H9 (cell line): ENCODE measurements around the gene RFPL2. TPM values are rescaled to one million over a fixed set of nuclear protein-coding genes. Genes with fewer than 3 reads are reported as not detected.

Source experiments
- DNase-seq: peaks from one replicate; pipeline ENCODE4 v3.0.0-alpha.2; 2017
- H2AFZ ChIP-seq: one replicate; pipeline ENCODE4 v1.6.1; 2013; ENCODE audit warnings: mild to moderate bottlenecking, low read length, control low read depth, moderate library complexity
- H2AK5ac ChIP-seq: 2 replicates; pipeline ENCODE4 v1.6.1; 2013; ENCODE audit warnings: low read length, control low read depth, mixed read lengths; ENCODE audit not compliant: insufficient read length
- H2BK120ac ChIP-seq: one replicate; pipeline ENCODE4 v1.6.1; 2013; ENCODE audit warnings: low read depth, mild to moderate bottlenecking, low read length, control low read depth, inconsistent platforms; ENCODE audit not compliant: poor library complexity, severe bottlenecking
- H2BK12ac ChIP-seq: 2 replicates; pipeline ENCODE4 v1.6.1; 2013; ENCODE audit warnings: low read length, control low read depth, mixed read lengths, low read depth; ENCODE audit not compliant: insufficient read length
- H2BK15ac ChIP-seq: 2 replicates; pipeline ENCODE4 v1.6.1; 2013; ENCODE audit warnings: low read depth, low read length, control low read depth
- H2BK20ac ChIP-seq: one replicate; pipeline ENCODE4 v1.6.1; 2013; ENCODE audit warnings: low read depth, mild to moderate bottlenecking, low read length, control low read depth, inconsistent platforms; ENCODE audit not compliant: poor library complexity, severe bottlenecking
- H2BK5ac ChIP-seq: 2 replicates; pipeline ENCODE4 v1.6.1; 2013; ENCODE audit warnings: low read length, control low read depth, mixed read lengths; ENCODE audit not compliant: insufficient read length
- H3K14ac ChIP-seq: 2 replicates; pipeline ENCODE4 v1.6.1; 2013; ENCODE audit warnings: low read length, control low read depth; ENCODE audit not compliant: insufficient read depth
- H3K18ac ChIP-seq: 2 replicates; pipeline ENCODE4 v1.6.1; 2013; ENCODE audit warnings: low read depth, mild to moderate bottlenecking, mixed read lengths, low read length, control low read depth; ENCODE audit not compliant: insufficient read length
- H3K23ac ChIP-seq: 2 replicates; pipeline ENCODE4 v1.6.1; 2013; ENCODE audit warnings: low read length, control low read depth, mixed read lengths, low read depth; ENCODE audit not compliant: insufficient read length
- H3K23me2 ChIP-seq: 2 replicates; pipeline ENCODE4 v1.6.1; 2013; ENCODE audit warnings: low read depth, mild to moderate bottlenecking, mixed read lengths, low read length, control low read depth; ENCODE audit not compliant: insufficient read length, poor library complexity, severe bottlenecking
- H3K27ac ChIP-seq: 2 replicates; pipeline ENCODE4 v1.5.1; 2013; ENCODE audit warnings: low read length, control low read depth, mixed read lengths, low read depth; ENCODE audit not compliant: insufficient read length
- H3K27me3 ChIP-seq: 2 replicates; pipeline ENCODE4 v1.6.1; 2013; ENCODE audit warnings: low read length, control low read depth, inconsistent platforms; ENCODE audit not compliant: insufficient read depth
- H3K4ac ChIP-seq: 2 replicates; pipeline ENCODE4 v1.6.1; 2013; ENCODE audit warnings: low read depth, mild to moderate bottlenecking, control low read depth, inconsistent platforms, low read length, moderate library complexity
- H3K4me1 ChIP-seq: 2 replicates; pipeline ENCODE4 v1.6.1; 2013; ENCODE audit warnings: low read length, control low read depth, inconsistent platforms; ENCODE audit not compliant: insufficient read depth
- H3K4me2 ChIP-seq: 2 replicates; pipeline ENCODE4 v1.6.1; 2013; ENCODE audit warnings: low read length, control low read depth, mixed read lengths; ENCODE audit not compliant: insufficient read length, insufficient read depth
- H3K56ac ChIP-seq: 2 replicates; pipeline ENCODE4 v1.6.1; 2013; ENCODE audit warnings: low read depth, mild to moderate bottlenecking, mixed read lengths, low read length, control low read depth; ENCODE audit not compliant: insufficient read length
- H3K79me1 ChIP-seq: 2 replicates; pipeline ENCODE4 v1.6.1; 2013; ENCODE audit warnings: low read depth, mild to moderate bottlenecking, moderate library complexity, low read length, control low read depth, inconsistent platforms; ENCODE audit not compliant: insufficient read depth, poor library complexity, severe bottlenecking
- H3K79me2 ChIP-seq: 2 replicates; pipeline ENCODE4 v1.6.1; 2013; ENCODE audit warnings: low read length, control low read depth, inconsistent platforms; ENCODE audit not compliant: insufficient read depth
- H3K9ac ChIP-seq: 2 replicates; pipeline ENCODE4 v1.6.1; 2013; ENCODE audit warnings: low read length, control low read depth, mixed read lengths; ENCODE audit not compliant: insufficient read length; ENCODE audit errors: extremely low read depth
- H3K9me3 ChIP-seq: one replicate; pipeline ENCODE4 v1.6.1; 2013; ENCODE audit warnings: low read depth, low read length, inconsistent platforms; ENCODE audit not compliant: control insufficient read depth
- H3T11ph ChIP-seq: one replicate; pipeline ENCODE4 v1.6.1; 2013; ENCODE audit warnings: mild to moderate bottlenecking, low read length, control low read depth, inconsistent platforms
- H4K20me1 ChIP-seq: one replicate; pipeline ENCODE4 v1.6.1; 2013; ENCODE audit not compliant: control insufficient read depth, insufficient read length, insufficient read depth
- H4K5ac ChIP-seq: 2 replicates; pipeline ENCODE4 v1.6.1; 2013; ENCODE audit warnings: low read depth, mild to moderate bottlenecking, mixed read lengths, low read length, control low read depth; ENCODE audit not compliant: insufficient read length
- H4K8ac ChIP-seq: replicated peaks from 2 replicates; pipeline ENCODE4 v1.6.1; 2013; ENCODE audit warnings: low read length, control low read depth, mixed read lengths, low read depth; ENCODE audit not compliant: insufficient read length
- H4K91ac ChIP-seq: 2 replicates; pipeline ENCODE4 v1.6.1; 2013; ENCODE audit warnings: low read depth, mild to moderate bottlenecking, moderate library complexity, mixed read lengths, low read length, control low read depth; ENCODE audit not compliant: insufficient read length
- H3K27ac Mint-ChIP-seq, 3 experiments: 2 replicates in 2 of 3; 3 replicates in 1 of 3; pipeline ENCODE4 v1.8.0; 2020 to 2021; ENCODE audit warnings: mixed read lengths in 3 of 3, mild to moderate bottlenecking in 1 of 3, moderate library complexity in 1 of 3
- H3K27me3 Mint-ChIP-seq: 2 replicates; pipeline ENCODE4 v1.8.0; 2021; ENCODE audit warnings: low read depth, mild to moderate bottlenecking, moderate library complexity, mixed read lengths
- H3K36me3 Mint-ChIP-seq, 3 experiments: 2 replicates in 2 of 3; 3 replicates in 1 of 3; pipeline ENCODE4 v1.8.0; 2020 to 2021; ENCODE audit warnings: low read depth in 3 of 3, mixed read lengths in 3 of 3; ENCODE audit not compliant: insufficient read depth in 1 of 3
- H3K4me1 Mint-ChIP-seq, 2 experiments: 2 replicates each; pipeline ENCODE4 v1.8.0; 2020; ENCODE audit warnings: mixed read lengths in 2 of 2
- H3K4me3 Mint-ChIP-seq, 2 experiments: 2 replicates in 1 of 2; 3 replicates in 1 of 2; pipeline ENCODE4 v1.8.0; 2020 to 2021; ENCODE audit warnings: mild to moderate bottlenecking in 2 of 2, mixed read lengths in 2 of 2, moderate library complexity in 1 of 2
- H3K9me3 Mint-ChIP-seq, 2 experiments: 2 replicates in 1 of 2; 3 replicates in 1 of 2; pipeline ENCODE4 v1.8.0; 2020; ENCODE audit warnings: mild to moderate bottlenecking in 2 of 2, mixed read lengths in 2 of 2, moderate library complexity in 1 of 2
- WGBS: extraction: QIAGEN DNeasy Blood & Tissue Kit; methylation state at CpG from one replicate; pipeline ENCODE4 v1.1.7; 2013; ENCODE audit warnings: missing lambda C conversion rate, low lambda C conversion rate, mixed read lengths; ENCODE audit not compliant: insufficient read length; ENCODE audit errors: extremely low coverage; 5-methylcytosine and 5-hydroxymethylcytosine counted together
- total RNA-seq: library from RNA; stranded (reverse); gene quantifications from 2 replicates; pipeline ENCODE4 v1.2.1, GENCODE V29; 2021
- TF ChIP-seq, protein P1 (sequence below): fragments of 200-600 bp; sonication (generic); conservative IDR thresholded peaks from 3 replicates; pipeline ENCODE4 v1.8.0; 2021; ENCODE audit warnings: antibody characterized with exemption, mild to moderate bottlenecking

Gene RFPL2
- total RNA-seq, 1 experiment from 2014 or later, result not detected

DNA sequence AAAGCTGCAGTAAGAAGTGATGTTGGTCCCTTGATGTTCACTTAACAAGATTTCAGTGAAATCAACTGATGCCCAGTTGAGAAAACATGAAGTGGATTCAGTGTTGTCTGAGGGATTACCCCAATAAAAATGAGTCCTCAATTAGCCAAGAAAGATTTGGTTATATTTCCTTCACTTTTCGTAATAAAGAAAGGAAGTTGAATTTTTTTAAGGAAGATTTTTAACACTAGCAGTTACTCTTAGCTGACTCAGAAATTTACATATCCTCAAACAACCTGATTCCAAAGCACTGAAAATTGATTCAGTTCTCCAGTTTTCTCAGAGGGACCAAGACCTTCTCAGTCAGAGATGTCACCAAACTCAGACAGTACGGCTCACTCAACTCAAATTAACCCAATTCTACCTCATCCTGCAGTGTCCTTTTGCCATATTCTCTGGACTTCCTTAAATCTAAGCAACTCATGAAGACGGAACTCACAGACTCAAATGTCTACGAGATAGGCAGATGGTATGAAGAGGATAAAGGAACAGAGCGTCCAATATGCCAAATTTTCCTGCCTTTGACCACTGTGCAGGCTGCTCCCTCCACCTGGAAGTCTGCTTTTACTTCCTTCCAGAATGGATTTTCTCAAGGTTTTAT, 27.4 kb upstream of the RFPL2 start:
- no peak overlapping the region for H4K8ac ChIP-seq
- H3K4me1 ChIP-seq, result no peaks in the 10 kb centered on the region
- no peak overlapping the region for H3K14ac ChIP-seq
- H3K23me2 ChIP-seq, result no peaks in the 10 kb centered on the region
- no peak overlapping the region for H3K4ac ChIP-seq
- TF ChIP-seq, protein P1, sequence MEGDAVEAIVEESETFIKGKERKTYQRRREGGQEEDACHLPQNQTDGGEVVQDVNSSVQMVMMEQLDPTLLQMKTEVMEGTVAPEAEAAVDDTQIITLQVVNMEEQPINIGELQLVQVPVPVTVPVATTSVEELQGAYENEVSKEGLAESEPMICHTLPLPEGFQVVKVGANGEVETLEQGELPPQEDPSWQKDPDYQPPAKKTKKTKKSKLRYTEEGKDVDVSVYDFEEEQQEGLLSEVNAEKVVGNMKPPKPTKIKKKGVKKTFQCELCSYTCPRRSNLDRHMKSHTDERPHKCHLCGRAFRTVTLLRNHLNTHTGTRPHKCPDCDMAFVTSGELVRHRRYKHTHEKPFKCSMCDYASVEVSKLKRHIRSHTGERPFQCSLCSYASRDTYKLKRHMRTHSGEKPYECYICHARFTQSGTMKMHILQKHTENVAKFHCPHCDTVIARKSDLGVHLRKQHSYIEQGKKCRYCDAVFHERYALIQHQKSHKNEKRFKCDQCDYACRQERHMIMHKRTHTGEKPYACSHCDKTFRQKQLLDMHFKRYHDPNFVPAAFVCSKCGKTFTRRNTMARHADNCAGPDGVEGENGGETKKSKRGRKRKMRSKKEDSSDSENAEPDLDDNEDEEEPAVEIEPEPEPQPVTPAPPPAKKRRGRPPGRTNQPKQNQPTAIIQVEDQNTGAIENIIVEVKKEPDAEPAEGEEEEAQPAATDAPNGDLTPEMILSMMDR, result no peak
- no peaks in the 10 kb centered on the region for H3K79me2 ChIP-seq
- H3K27me3 ChIP-seq, result no peaks in the 10 kb centered on the region
- DNase-seq, result no peak
- no peak overlapping the region for H2BK5ac ChIP-seq
- H2BK15ac ChIP-seq, result no peak overlapping the region
- no peak overlapping the region for H2BK20ac ChIP-seq
- H4K91ac ChIP-seq, result no peak overlapping the region
- H3K9me3 Mint-ChIP-seq, result no peaks in the 10 kb centered on the region
- no peak overlapping the region for H3K23ac ChIP-seq
- H3K18ac ChIP-seq, result no peak overlapping the region
- no peak overlapping the region for H2AK5ac ChIP-seq
- H4K5ac ChIP-seq, result no peak overlapping the region
- no peak overlapping the region for H3K56ac ChIP-seq
- H3K27ac Mint-ChIP-seq, result no peak overlapping the region
- no peak overlapping the region for H2BK12ac ChIP-seq
- H3T11ph ChIP-seq, result no peak overlapping the region
- H3K9me3 ChIP-seq, result no peaks in the 10 kb centered on the region
- peaks cover 3 to 4% of the 10 kb centered on the region in 2 experiments for H3K4me1 Mint-ChIP-seq
- no peak overlapping the region for H2BK120ac ChIP-seq
- no CpG with 5 or more reads among the region's 5 CpGs for WGBS
- no peaks in the 10 kb centered on the region for H3K79me1 ChIP-seq
- H3K27me3 Mint-ChIP-seq, result peaks cover 81% of the 10 kb centered on the region
- no peak overlapping the region for H3K4me3 Mint-ChIP-seq
- no peaks in the 10 kb centered on the region for H4K20me1 ChIP-seq
- no peak overlapping the region for H3K9ac ChIP-seq
- H2AFZ ChIP-seq, result no peak overlapping the region
- no peak overlapping the region for H3K4me2 ChIP-seq
- H3K36me3 Mint-ChIP-seq, result no peaks in the 10 kb centered on the region
- no peak overlapping the region for H3K27ac ChIP-seq
